Activated T-helper 17 cell treated with anti-CD3 and anti-CD28 coated beads, Interleukin-2, amount 50 U/mL, for 72 hours (primary cell): Measurements from ENCODE around the gene PRR18. TPM values are rescaled to one million over a fixed set of nuclear protein-coding genes. Genes with fewer than 3 reads are reported as not detected.

Source experiments
- ATAC-seq: fragments of 150-1000 bp; cut with Tn5 transposase; replicated peaks from 2 replicates; pipeline ENCODE4 v1.10.0; 2021; ENCODE audit warnings: mild to moderate bottlenecking, moderate library complexity
- H3K27ac Mint-ChIP-seq: one replicate; pipeline ENCODE4 v1.8.0; 2022; ENCODE audit warnings: mixed read lengths
- H3K27me3 Mint-ChIP-seq: one replicate; pipeline ENCODE4 v1.8.0; 2022; ENCODE audit warnings: mixed read lengths
- H3K36me3 Mint-ChIP-seq: one replicate; pipeline ENCODE4 v1.8.0; 2022; ENCODE audit warnings: low read depth, mild to moderate bottlenecking, mixed read lengths
- H3K4me1 Mint-ChIP-seq: one replicate; pipeline ENCODE4 v1.8.0; 2022; ENCODE audit warnings: mixed read lengths
- H3K4me3 Mint-ChIP-seq: one replicate; pipeline ENCODE4 v1.8.0; 2022; ENCODE audit warnings: mild to moderate bottlenecking, mixed read lengths
- H3K9me3 Mint-ChIP-seq: one replicate; pipeline ENCODE4 v1.8.0; 2022; ENCODE audit warnings: mixed read lengths
- total RNA-seq, 2 donors: library from RNA; stranded (reverse); gene quantifications; one replicate each; pipeline ENCODE4 v1.2.3, GENCODE V29; 2022

The PRR18 gene
- total RNA-seq, 2 donors from 2014 or later = not detected

GRCh38 chr6:166281104-166281503 is 27.1 kb downstream of the PRR18 start:
- Mint-ChIP-seq H3K36me3 (no peaks in the 10 kb centered on the region), H3K27me3 (peaks cover 9% of the 10 kb centered on the region), H3K9me3 (no peaks in the 10 kb centered on the region), H3K4me3 (no peak overlapping the region), H3K27ac (no peak overlapping the region), H3K4me1 (no peaks in the 10 kb centered on the region)
- ATAC-seq = no peak

GRCh38 chr6:166279393-166279679 is 28.9 kb downstream of the PRR18 start:
- no peaks in the 10 kb centered on the region for H3K36me3 Mint-ChIP-seq
- H3K27me3 Mint-ChIP-seq = peaks cover 5% of the 10 kb centered on the region
- H3K9me3 Mint-ChIP-seq = no peaks in the 10 kb centered on the region
- no peaks in the 10 kb centered on the region for H3K4me1 Mint-ChIP-seq
- H3K27ac Mint-ChIP-seq = no peak overlapping the region
- ATAC-seq = no peak
- H3K4me3 Mint-ChIP-seq = no peak overlapping the region

GRCh38 chr6:166278579-166279392 is 29.4 kb downstream of the PRR18 start:
- no peaks in the 10 kb centered on the region for H3K9me3 Mint-ChIP-seq
- H3K27me3 Mint-ChIP-seq = peaks cover 5% of the 10 kb centered on the region
- no peaks in the 10 kb centered on the region for H3K36me3 Mint-ChIP-seq
- ATAC-seq = no peak
- H3K4me1 Mint-ChIP-seq = no peaks in the 10 kb centered on the region
- no peak overlapping the region for H3K27ac Mint-ChIP-seq
- no peak overlapping the region for H3K4me3 Mint-ChIP-seq

- H3K9me3 Mint-ChIP-seq = no peaks in the 10 kb centered on the region
These were observed 30.2 kb downstream of the PRR18 start for GRCh38 chr6:166277892-166278578.

GRCh38 chr6:166277018-166277417 is 31.2 kb downstream of the PRR18 start:
- H3K27me3 Mint-ChIP-seq = no peaks in the 10 kb centered on the region
- H3K27ac Mint-ChIP-seq = no peak overlapping the region
- no peaks in the 10 kb centered on the region for H3K36me3 Mint-ChIP-seq
- ATAC-seq = no peak
- H3K4me1 Mint-ChIP-seq = no peaks in the 10 kb centered on the region
- no peak overlapping the region for H3K4me3 Mint-ChIP-seq
- H3K9me3 Mint-ChIP-seq = no peaks in the 10 kb centered on the region

More at GRCh38 chr6:166277892-166278578, 30.2 kb downstream of the PRR18 start:
- Mint-ChIP-seq H3K4me3 (no peak overlapping the region), H3K36me3 (no peaks in the 10 kb centered on the region), H3K27ac (no peak overlapping the region), H3K27me3 (peaks cover 5% of the 10 kb centered on the region), H3K4me1 (no peaks in the 10 kb centered on the region)
- ATAC-seq = peak; percentile 69

- no peaks in the 10 kb centered on the region for H3K36me3 Mint-ChIP-seq
- H3K27me3 Mint-ChIP-seq = no peaks in the 10 kb centered on the region
- no peaks in the 10 kb centered on the region for H3K4me1 Mint-ChIP-seq
- no peaks in the 10 kb centered on the region for H3K9me3 Mint-ChIP-seq
- ATAC-seq = peak; percentile 72
- H3K27ac Mint-ChIP-seq = no peak overlapping the region
- no peak overlapping the region for H3K4me3 Mint-ChIP-seq
These were observed 32.5 kb downstream of the PRR18 start for GRCh38 chr6:166275714-166276166.

GRCh38 chr6:166274739-166275370 is 33.3 kb downstream of the PRR18 start:
- no peak overlapping the region for H3K27ac Mint-ChIP-seq
- no peaks in the 10 kb centered on the region for H3K36me3 Mint-ChIP-seq
- H3K9me3 Mint-ChIP-seq = no peaks in the 10 kb centered on the region
- peaks cover 2% of the 10 kb centered on the region for H3K27me3 Mint-ChIP-seq
- H3K4me3 Mint-ChIP-seq = no peak overlapping the region
- no peaks in the 10 kb centered on the region for H3K4me1 Mint-ChIP-seq
- ATAC-seq = no peak

- Mint-ChIP-seq H3K9me3 (no peaks in the 10 kb centered on the region), H3K36me3 (no peaks in the 10 kb centered on the region), H3K4me1 (no peaks in the 10 kb centered on the region), H3K27ac (no peak overlapping the region), H3K27me3 (peaks cover 3% of the 10 kb centered on the region), H3K4me3 (no peak overlapping the region)
- no peak for ATAC-seq
These were observed 34.0 kb downstream of the PRR18 start for GRCh38 chr6:166274163-166274562.

GRCh38 chr6:166271376-166271765 is 36.8 kb downstream of the PRR18 start:
- no peaks in the 10 kb centered on the region for H3K36me3 Mint-ChIP-seq
- H3K4me1 Mint-ChIP-seq = no peaks in the 10 kb centered on the region
- H3K27me3 Mint-ChIP-seq = peaks cover 3% of the 10 kb centered on the region
- H3K4me3 Mint-ChIP-seq = no peak overlapping the region
- H3K9me3 Mint-ChIP-seq = no peaks in the 10 kb centered on the region
- no peak overlapping the region for H3K27ac Mint-ChIP-seq
- no peak for ATAC-seq

GRCh38 chr6:166270706-166271375 is 37.4 kb downstream of the PRR18 start:
- Mint-ChIP-seq H3K36me3 (no peaks in the 10 kb centered on the region), H3K4me3 (no peak overlapping the region), H3K27me3 (peaks cover 3% of the 10 kb centered on the region), H3K4me1 (no peaks in the 10 kb centered on the region), H3K9me3 (no peaks in the 10 kb centered on the region), H3K27ac (no peak overlapping the region)
- no peak for ATAC-seq

GRCh38 chr6:166269301-166270039 is 38.7 kb downstream of the PRR18 start:
- peaks cover 3% of the 10 kb centered on the region for H3K27me3 Mint-ChIP-seq
- H3K9me3 Mint-ChIP-seq = no peaks in the 10 kb centered on the region
- no peaks in the 10 kb centered on the region for H3K4me1 Mint-ChIP-seq
- H3K27ac Mint-ChIP-seq = no peak overlapping the region
- H3K4me3 Mint-ChIP-seq = no peak overlapping the region
- no peak for ATAC-seq
- H3K36me3 Mint-ChIP-seq = no peaks in the 10 kb centered on the region

GRCh38 chr6:166268431-166268830 is 39.8 kb downstream of the PRR18 start:
- ATAC-seq = no peak
- Mint-ChIP-seq H3K4me3 (no peak overlapping the region), H3K4me1 (no peaks in the 10 kb centered on the region), H3K27me3 (peaks cover 3% of the 10 kb centered on the region), H3K9me3 (no peaks in the 10 kb centered on the region), H3K27ac (no peak overlapping the region), H3K36me3 (no peaks in the 10 kb centered on the region)

- Mint-ChIP-seq H3K36me3 (no peaks in the 10 kb centered on the region), H3K4me1 (no peaks in the 10 kb centered on the region), H3K27ac (no peak overlapping the region), H3K9me3 (no peaks in the 10 kb centered on the region), H3K4me3 (no peak overlapping the region), H3K27me3 (peaks cover 3% of the 10 kb centered on the region)
- no peak for ATAC-seq
These were observed 40.7 kb downstream of the PRR18 start for GRCh38 chr6:166267526-166267925.

- H3K4me1 Mint-ChIP-seq = no peaks in the 10 kb centered on the region
- H3K36me3 Mint-ChIP-seq = no peaks in the 10 kb centered on the region
- no peak overlapping the region for H3K27ac Mint-ChIP-seq
- peaks cover 3% of the 10 kb centered on the region for H3K27me3 Mint-ChIP-seq
- H3K4me3 Mint-ChIP-seq = no peak overlapping the region
- no peak for ATAC-seq
- H3K9me3 Mint-ChIP-seq = no peaks in the 10 kb centered on the region
These were observed 41.9 kb downstream of the PRR18 start for GRCh38 chr6:166266336-166266735.
